SK-N-SH (cell line): ENCODE data around the gene IGDCC3. TPM values are rescaled to one million over a fixed set of nuclear protein-coding genes. Genes with fewer than 3 reads are reported as not detected.

Source experiments
- CHD2 ChIP-seq: fragments of 150-350 bp; IDR thresholded peaks from 2 replicates; pipeline ENCODE4 v1.6.1; 2018; ENCODE audit warnings: low read length; ENCODE audit not compliant: partially characterized antibody
- CTCF ChIP-seq: fragments of 200-600 bp; sonication (generic); IDR thresholded peaks from 2 replicates; pipeline ENCODE4 v1.6.1; 2017; ENCODE audit warnings: antibody characterized with exemption, mild to moderate bottlenecking, moderate library complexity
- EP300 ChIP-seq, 2 experiments: IDR thresholded peaks; 2 replicates each; pipeline versions ENCODE4 v1.4.0 to v1.6.1; 2012; ENCODE audit warnings: borderline replicate concordance in 1 of 2, low read depth in 1 of 2, low read length in 1 of 2
- EZH2phosphoT487 ChIP-seq: fragments of 200-600 bp; sonication (generic); IDR thresholded peaks from 2 replicates; pipeline ENCODE4 v1.6.1; 2017; ENCODE audit warnings: low read depth, mixed run types, mild to moderate bottlenecking, antibody characterized with exemption, moderate library complexity, borderline replicate concordance
- FOSL2 ChIP-seq: IDR thresholded peaks from 2 replicates; pipeline ENCODE4 v1.4.0; 2012; ENCODE audit warnings: low read depth, mild to moderate bottlenecking, moderate library complexity, borderline replicate concordance
- FOXJ3 ChIP-seq: sonication (generic); formaldehyde crosslinking; IDR thresholded peaks from 2 replicates; pipeline ENCODE4 v1.5.1; 2020; ENCODE audit warnings: mild to moderate bottlenecking, missing genetic modification reagents
- FOXM1 ChIP-seq: IDR thresholded peaks from 2 replicates; pipeline ENCODE4 v1.4.0; 2012; ENCODE audit warnings: low read depth, mild to moderate bottlenecking
- GABPA ChIP-seq: IDR thresholded peaks from 2 replicates; pipeline ENCODE4 v1.4.0; 2012; ENCODE audit warnings: low read depth, mild to moderate bottlenecking
- GATA2 ChIP-seq: sonication (generic); formaldehyde crosslinking; IDR thresholded peaks from 2 replicates; pipeline ENCODE4 v1.5.0; 2020; ENCODE audit warnings: mild to moderate bottlenecking, missing genetic modification reagents
- IRF3 ChIP-seq: fragments of 150-350 bp; IDR thresholded peaks from 2 replicates; pipeline ENCODE4 v1.6.1; 2016; ENCODE audit warnings: mild to moderate bottlenecking, low read depth, low read length
- JUND ChIP-seq: IDR thresholded peaks from 2 replicates; pipeline ENCODE4 v1.4.0; 2012
- MEF2A ChIP-seq: IDR thresholded peaks from 2 replicates; pipeline ENCODE4 v1.4.0; 2012; ENCODE audit warnings: low read depth, borderline replicate concordance
- MXI1 ChIP-seq: IDR thresholded peaks from 2 replicates; pipeline ENCODE4 v1.6.1; 2012; ENCODE audit warnings: mild to moderate bottlenecking, low read depth, low read length, improper control_type of control experiment
- NFIC ChIP-seq: IDR thresholded peaks from 2 replicates; pipeline ENCODE4 v1.4.0; 2012; ENCODE audit warnings: borderline replicate concordance
- NRF1 ChIP-seq: IDR thresholded peaks from 2 replicates; pipeline ENCODE4 v1.6.1; 2012; ENCODE audit warnings: low read depth, mild to moderate bottlenecking, low read length
- PBX3 ChIP-seq: IDR thresholded peaks from 2 replicates; pipeline ENCODE4; 2012
- POLR2AphosphoS5 ChIP-seq: IDR thresholded peaks from 2 replicates; pipeline ENCODE4 v1.6.1; 2012; ENCODE audit warnings: low read depth, low read length
- RFX5 ChIP-seq: IDR thresholded peaks from 2 replicates; pipeline ENCODE4 v1.6.1; 2012; ENCODE audit warnings: mild to moderate bottlenecking, improper control_type of control experiment, low read length
- SIN3A ChIP-seq: IDR thresholded peaks from 2 replicates; pipeline ENCODE4 v1.6.1; 2012; ENCODE audit warnings: low read depth, mild to moderate bottlenecking, low read length, moderate library complexity, borderline replicate concordance
- SMC3 ChIP-seq: IDR thresholded peaks from 2 replicates; pipeline ENCODE4 v1.6.1; 2012; ENCODE audit warnings: low read depth, low read length, improper control_type of control experiment
- TCF12 ChIP-seq: IDR thresholded peaks from 2 replicates; pipeline ENCODE4 v1.4.0; 2012
- TEAD4 ChIP-seq: IDR thresholded peaks from 2 replicates; pipeline ENCODE4 v1.4.0; 2012; ENCODE audit warnings: mild to moderate bottlenecking, borderline replicate concordance; ENCODE audit not compliant: insufficient read depth
- YY1 ChIP-seq: IDR thresholded peaks from 2 replicates; pipeline ENCODE4 v1.4.0; 2012; ENCODE audit warnings: low read depth, mild to moderate bottlenecking
- ZBTB33 ChIP-seq: IDR thresholded peaks from 2 replicates; pipeline ENCODE4 v1.4.0; 2012; ENCODE audit warnings: low read depth, borderline replicate concordance
- polyA plus RNA-seq, 3 experiments: library from polyadenylated mRNA; depleted of rRNA; stranded (reverse); fragments of >200 nt; gene quantifications; 2 replicates each; pipeline ENCODE4 v1.2.3, GENCODE V29; 2012
- TF ChIP-seq, protein P1 (sequence below): IDR thresholded peaks from 2 replicates; pipeline ENCODE4 v1.4.0; 2012; ENCODE audit warnings: low read depth
- TF ChIP-seq, protein P2 (sequence below): fragments of 150-350 bp; IDR thresholded peaks from 2 replicates; pipeline ENCODE4 v1.6.1; 2017; ENCODE audit warnings: antibody characterized with exemption, low read length, low read depth, borderline replicate concordance

Gene IGDCC3
- polyA plus RNA-seq, 1 of the 3 experiments (the other 2 are of a cell fraction) = 0.43 TPM

DNA sequence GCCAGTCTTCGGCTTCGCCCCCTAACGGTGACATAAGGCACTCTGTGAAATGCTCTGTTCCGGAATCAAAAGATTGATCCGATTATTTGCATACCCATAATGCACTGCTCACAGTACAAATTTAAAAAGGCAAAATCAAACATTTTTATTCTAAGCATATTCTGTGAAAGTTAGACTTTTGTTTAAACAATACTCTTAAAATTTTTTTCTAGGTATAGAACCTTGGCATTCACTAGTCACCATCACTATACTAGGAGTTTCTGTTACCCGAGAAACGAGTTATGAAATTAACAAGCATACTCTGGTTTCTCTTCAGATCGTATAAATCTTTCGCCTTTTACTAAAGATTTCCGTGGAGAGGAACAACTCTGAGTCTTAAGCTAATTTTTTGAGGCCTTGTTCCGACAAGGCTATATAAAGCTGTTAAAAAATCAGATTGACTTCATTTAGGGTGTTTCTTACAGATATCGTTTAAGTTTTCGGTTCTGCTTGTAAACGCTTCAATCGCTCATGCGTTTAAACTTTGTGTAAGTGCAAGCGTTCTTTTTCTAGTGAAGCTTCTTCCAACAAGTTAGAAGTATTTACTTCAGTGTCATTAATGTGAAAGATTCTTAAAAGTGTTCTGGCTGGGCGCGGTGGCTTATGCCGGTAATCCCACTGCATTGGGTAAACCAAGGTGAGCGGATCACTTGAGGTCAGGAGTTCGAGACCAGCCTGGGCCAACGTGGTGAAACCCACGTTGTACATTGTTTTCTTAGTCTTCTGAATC, 73.2 kb downstream of the IGDCC3 start, which contains the start of gene RNU5B-1 (continued):
- TF ChIP-seq ZBTB33 (peak; percentile 95), MXI1 (0 out of 2 replicates have a peak, but pooled peaks have one; percentile 17), SMC3 (peak; percentile 29; the same call in 1 of the 2 replicates), MEF2A (peak; percentile 37; the same call in 1 of the 2 replicates), TCF12 (peak; percentile 66), CHD2 (peak; percentile 82), FOXM1 (no peak; the same call in 1 of the 2 replicates), IRF3 (no peak), CTCF (peak; percentile 87), GATA2 (CRISPR knock-in tag) (no peak; the same call in 1 of the 2 replicates), SIN3A (peak; percentile 100), RFX5 (no peak), TEAD4 (peak; percentile 86; the same call in 1 of the 2 replicates), FOXJ3 (no peak), YY1 (peak; percentile 57; the same call in 1 of the 2 replicates), JUND (peak; percentile 89), POLR2AphosphoS5 (peak; percentile 100), GABPA (peak; percentile 25), EZH2phosphoT487 (no peak), NFIC (peak; percentile 60), PBX3 (peak; percentile 76), NRF1 (no peak), EP300 (IDR thresholded peaks at IDR 0.05; ENCODE audit: borderline replicate concordance in 1 of 2, low read depth in 1 of 2, low read length in 1 of 2) (peak; percentile 27 to 81; a peak in 3 of 4 replicates), FOSL2 (peak; percentile 48; the same call in 1 of the 2 replicates)
- TF ChIP-seq, protein P1, sequence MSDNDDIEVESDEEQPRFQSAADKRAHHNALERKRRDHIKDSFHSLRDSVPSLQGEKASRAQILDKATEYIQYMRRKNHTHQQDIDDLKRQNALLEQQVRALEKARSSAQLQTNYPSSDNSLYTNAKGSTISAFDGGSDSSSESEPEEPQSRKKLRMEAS = no peak
- TF ChIP-seq, protein P2, sequence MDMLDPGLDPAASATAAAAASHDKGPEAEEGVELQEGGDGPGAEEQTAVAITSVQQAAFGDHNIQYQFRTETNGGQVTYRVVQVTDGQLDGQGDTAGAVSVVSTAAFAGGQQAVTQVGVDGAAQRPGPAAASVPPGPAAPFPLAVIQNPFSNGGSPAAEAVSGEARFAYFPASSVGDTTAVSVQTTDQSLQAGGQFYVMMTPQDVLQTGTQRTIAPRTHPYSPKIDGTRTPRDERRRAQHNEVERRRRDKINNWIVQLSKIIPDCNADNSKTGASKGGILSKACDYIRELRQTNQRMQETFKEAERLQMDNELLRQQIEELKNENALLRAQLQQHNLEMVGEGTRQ = no peak
